PC-9 (cell line): ENCODE results near the gene FAM53A. TPM values are rescaled to one million over a fixed set of nuclear protein-coding genes. Genes with fewer than 3 reads are reported as not detected.

Source experiments
- BruUV-seq: library from RNA; stranded (reverse); fragments of 400-500 nt; replicated peaks from 2 replicates; lab custom pipeline; 2021; lab: Mats Ljungman, UMichigan
- CTCF ChIA-PET: fragments of 300-600 bp; sonication (Branson Sonifier 250); formaldehyde crosslinking; loops from one replicate; lab custom pipeline; 2022; ENCODE audit warnings: antibody characterized with exemption; lab: Charles Lee
- POLR2A ChIA-PET: fragments of 300-600 bp; sonication (Branson Sonifier 250); formaldehyde crosslinking; loops from one replicate; lab custom pipeline; 2022; ENCODE audit warnings: antibody characterized with exemption; ENCODE audit not compliant: unreplicated experiment; lab: Charles Lee
- DNase-seq, 2 experiments: peaks; one replicate each; pipeline versions ENCODE4 v3.0.0 to v3.0.0-alpha.2; 2015 to 2022; ENCODE audit warnings: mixed read lengths in 1 of 2
- H2AFZ ChIP-seq: fragments of 200-600 bp; sonication (generic); 2 replicates; pipeline ENCODE4 v1.8.1; 2017; ENCODE audit warnings: antibody characterized with exemption
- H3F3A ChIP-seq: fragments of 200-600 bp; sonication (generic); 2 replicates; pipeline ENCODE4 v1.8.1; 2017; ENCODE audit warnings: antibody characterized with exemption, mild to moderate bottlenecking, low read depth; ENCODE audit not compliant: insufficient read depth
- H3K27ac ChIP-seq: fragments of 200-600 bp; sonication (generic); 2 replicates; pipeline ENCODE4 v1.6.1; 2016; ENCODE audit warnings: mixed run types
- H3K27me3 ChIP-seq: fragments of 200-600 bp; sonication (generic); 2 replicates; pipeline ENCODE4 v1.6.1; 2016; ENCODE audit warnings: low read depth, mixed run types; ENCODE audit not compliant: insufficient read depth
- H3K36me3 ChIP-seq: fragments of 200-600 bp; sonication (generic); 2 replicates; pipeline ENCODE4 v1.6.1; 2016; ENCODE audit warnings: low read depth, mixed run types
- H3K4me1 ChIP-seq: fragments of 200-600 bp; sonication (generic); replicated peaks from 2 replicates; pipeline ENCODE4 v1.6.1; 2016; ENCODE audit warnings: mixed run types; ENCODE audit not compliant: insufficient read depth
- H3K4me2 ChIP-seq: fragments of 200-600 bp; sonication (generic); 2 replicates; pipeline ENCODE4 v1.6.1; 2017; ENCODE audit warnings: mixed run types
- H3K4me3 ChIP-seq: fragments of 200-600 bp; sonication (generic); 2 replicates; pipeline ENCODE4 v1.6.1; 2016; ENCODE audit warnings: mixed run types
- H3K79me2 ChIP-seq: fragments of 200-600 bp; sonication (generic); 2 replicates; pipeline ENCODE4 v1.6.1; 2017; ENCODE audit warnings: low read depth, mixed run types
- H3K9me2 ChIP-seq: fragments of 200-600 bp; sonication (generic); 2 replicates; pipeline ENCODE4 v1.8.1; 2017; ENCODE audit warnings: mild to moderate bottlenecking; ENCODE audit not compliant: insufficient read depth
- H3K9me3 ChIP-seq: fragments of 200-600 bp; sonication (generic); 2 replicates; pipeline ENCODE4 v1.8.1; 2016; ENCODE audit warnings: low read depth; ENCODE audit not compliant: insufficient read depth
- H4K20me1 ChIP-seq: fragments of 200-600 bp; sonication (generic); 2 replicates; pipeline ENCODE4 v1.8.1; 2017; ENCODE audit not compliant: insufficient read depth
- CTCF ChIP-seq: fragments of 200-600 bp; sonication (generic); conservative IDR thresholded peaks from 2 replicates; pipeline ENCODE4 v1.6.1; 2017; ENCODE audit warnings: mixed run types, antibody characterized with exemption, mild to moderate bottlenecking, moderate library complexity
- EZH2 ChIP-seq: fragments of 200-600 bp; sonication (generic); IDR thresholded peaks from 2 replicates; pipeline ENCODE4 v1.8.0; 2017; ENCODE audit warnings: antibody characterized with exemption, low read depth
- intact Hi-C: fragments of 100-400 bp; cut with micrococcal nuclease; formaldehyde crosslinking; loops from one replicate; pipeline ENCODE4 v1.10.0; 2022; ENCODE audit not compliant: unreplicated experiment
- total RNA-seq: library from RNA; stranded (reverse); gene quantifications from 2 replicates; pipeline ENCODE4 v1.2.3, GENCODE V29; 2021

FAM53A gene
- total RNA-seq, 1 experiment from 2014 or later = 4.0 TPM

- no peak overlapping the region for H2AFZ ChIP-seq
- H3F3A ChIP-seq = no peaks in the 10 kb centered on the region
- no peaks in the 10 kb centered on the region for H3K9me3 ChIP-seq
- POLR2A ChIA-PET = no interaction called here
- DNase-seq = no peak
- no peak overlapping the region for H3K4me3 ChIP-seq
- intact Hi-C loops = no loop called here
- peaks cover 72% of the 10 kb centered on the region for H3K27me3 ChIP-seq
- H3K4me1 ChIP-seq = no peaks in the 10 kb centered on the region
- CTCF ChIA-PET = no interaction called here
- no peaks in the 10 kb centered on the region for H3K36me3 ChIP-seq
- H4K20me1 ChIP-seq = no peaks in the 10 kb centered on the region
- BruUV-seq = no TSS peak
- H3K27ac ChIP-seq = no peak overlapping the region
- H3K79me2 ChIP-seq = no peaks in the 10 kb centered on the region
- TF ChIP-seq EZH2 (no peak), CTCF (no peak)
- no peak overlapping the region for H3K4me2 ChIP-seq
- no peaks in the 10 kb centered on the region for H3K9me2 ChIP-seq
These were observed 90.7 kb downstream of the FAM53A start for GRCh38 chr4:1593458-1593857.

GRCh38 chr4:1592709-1593417 lies 91.2 kb downstream of the FAM53A start:
- Histone ChIP-seq H4K20me1 (no peaks in the 10 kb centered on the region), H3F3A (no peaks in the 10 kb centered on the region), H2AFZ (no peak overlapping the region), H3K36me3 (no peaks in the 10 kb centered on the region), H3K4me1 (no peaks in the 10 kb centered on the region), H3K9me2 (no peaks in the 10 kb centered on the region), H3K27ac (no peak overlapping the region), H3K4me2 (no peak overlapping the region), H3K27me3 (peaks cover 78% of the 10 kb centered on the region), H3K4me3 (no peak overlapping the region), H3K9me3 (no peaks in the 10 kb centered on the region), H3K79me2 (no peaks in the 10 kb centered on the region)
- BruUV-seq = no TSS peak
- CTCF ChIA-PET = no interaction called here
- POLR2A ChIA-PET = no interaction called here
- DNase-seq = no peak
- intact Hi-C loops = no loop called here
- TF ChIP-seq CTCF (no peak), EZH2 (no peak)

GRCh38 chr4:1592068-1592708 lies 91.9 kb downstream of the FAM53A start:
- TF ChIP-seq EZH2 (no peak), CTCF (no peak)
- ChIA-PET CTCF (no interaction called here), POLR2A (no interaction called here)
- H3K9me2 ChIP-seq = no peaks in the 10 kb centered on the region
- no peaks in the 10 kb centered on the region for H3F3A ChIP-seq
- no peak overlapping the region for H2AFZ ChIP-seq
- no TSS peak for BruUV-seq
- no peaks in the 10 kb centered on the region for H3K9me3 ChIP-seq
- DNase-seq = no peak
- no peak overlapping the region for H3K4me2 ChIP-seq
- H3K79me2 ChIP-seq = no peaks in the 10 kb centered on the region
- no peaks in the 10 kb centered on the region for H3K36me3 ChIP-seq
- H3K4me1 ChIP-seq = no peaks in the 10 kb centered on the region
- intact Hi-C loops = no loop called here
- H3K27me3 ChIP-seq = peaks cover 79% of the 10 kb centered on the region
- H3K4me3 ChIP-seq = no peak overlapping the region
- no peaks in the 10 kb centered on the region for H4K20me1 ChIP-seq
- H3K27ac ChIP-seq = no peak overlapping the region
